Parathyroid adenoma (tissue), 2 donors: ENCODE measurements around the gene SEMA4C.

Experiments used
- H2AFZ ChIP-seq: fragments of 300-600 bp; sonication (generic); one replicate; pipeline ENCODE4 v1.7.0; 2017; ENCODE audit warnings: antibody characterized with exemption, mild to moderate bottlenecking
- H3K27ac ChIP-seq: fragments of 300-600 bp; sonication (generic); one replicate; pipeline ENCODE4 v1.7.0; 2017
- H3K27me3 ChIP-seq: fragments of 300-600 bp; sonication (generic); one replicate; pipeline ENCODE4 v1.7.0; 2017; ENCODE audit warnings: low read length; ENCODE audit not compliant: control insufficient read depth, insufficient read depth
- H3K36me3 ChIP-seq: fragments of 300-600 bp; sonication (generic); one replicate; pipeline ENCODE4 v1.7.0; 2017; ENCODE audit warnings: low read length; ENCODE audit not compliant: control insufficient read depth, insufficient read depth
- H3K4me1 ChIP-seq: fragments of 300-600 bp; sonication (generic); one replicate; pipeline ENCODE4 v1.7.0; 2017; ENCODE audit warnings: control low read depth
- H3K4me2 ChIP-seq: fragments of 300-600 bp; sonication (generic); one replicate; pipeline ENCODE4 v1.7.0; 2017; ENCODE audit warnings: low read length
- H3K4me3 ChIP-seq: fragments of 300-600 bp; sonication (generic); one replicate; pipeline ENCODE4 v1.7.0; 2017; ENCODE audit warnings: low read depth, low read length
- H3K79me2 ChIP-seq: fragments of 300-600 bp; sonication (generic); one replicate; pipeline ENCODE4 v1.7.0; 2017; ENCODE audit warnings: control low read depth
- H3K9ac ChIP-seq: fragments of 300-600 bp; sonication (generic); one replicate; pipeline ENCODE4 v1.7.0; 2017; ENCODE audit warnings: mild to moderate bottlenecking
- H3K9me3 ChIP-seq: fragments of 300-600 bp; sonication (generic); one replicate; pipeline ENCODE4 v1.7.0; 2017; ENCODE audit warnings: low read length; ENCODE audit not compliant: control insufficient read depth
- TF ChIP-seq, protein P1 (sequence below): fragments of 300-600 bp; sonication (generic); IDR thresholded peaks from one replicate; pipeline ENCODE4 v1.7.0; 2017; ENCODE audit warnings: antibody characterized with exemption, mild to moderate bottlenecking
- donor health status: primary hyperparathyroidism.

The SEMA4C gene

GRCh38 chr2:96869822-96870625 lies at the start of gene SEMA4C:
TSS of gene SEMA4C (minus strand) at chr2:96870080. CDS start at chr2:96867886, 2,194 bp downstream.
- Histone ChIP-seq H3K4me2 (peak within 1 kb of the TSS; percentile 84), H3K9ac (peak within 1 kb of the TSS; percentile 92), H3K79me2 (peaks cover 2% of the 10 kb centered on the region), H3K36me3 (no peaks in the 10 kb centered on the region), H3K27ac (peak within 1 kb of the TSS; percentile 83), H3K9me3 (no peaks in the 10 kb centered on the region), H3K27me3 (no peaks in the 10 kb centered on the region), H2AFZ (peak within 1 kb of the TSS; percentile 96), H3K4me1 (peaks cover 19% of the 10 kb centered on the region), H3K4me3 (peak within 1 kb of the TSS; percentile 80)
- TF ChIP-seq, protein P1, sequence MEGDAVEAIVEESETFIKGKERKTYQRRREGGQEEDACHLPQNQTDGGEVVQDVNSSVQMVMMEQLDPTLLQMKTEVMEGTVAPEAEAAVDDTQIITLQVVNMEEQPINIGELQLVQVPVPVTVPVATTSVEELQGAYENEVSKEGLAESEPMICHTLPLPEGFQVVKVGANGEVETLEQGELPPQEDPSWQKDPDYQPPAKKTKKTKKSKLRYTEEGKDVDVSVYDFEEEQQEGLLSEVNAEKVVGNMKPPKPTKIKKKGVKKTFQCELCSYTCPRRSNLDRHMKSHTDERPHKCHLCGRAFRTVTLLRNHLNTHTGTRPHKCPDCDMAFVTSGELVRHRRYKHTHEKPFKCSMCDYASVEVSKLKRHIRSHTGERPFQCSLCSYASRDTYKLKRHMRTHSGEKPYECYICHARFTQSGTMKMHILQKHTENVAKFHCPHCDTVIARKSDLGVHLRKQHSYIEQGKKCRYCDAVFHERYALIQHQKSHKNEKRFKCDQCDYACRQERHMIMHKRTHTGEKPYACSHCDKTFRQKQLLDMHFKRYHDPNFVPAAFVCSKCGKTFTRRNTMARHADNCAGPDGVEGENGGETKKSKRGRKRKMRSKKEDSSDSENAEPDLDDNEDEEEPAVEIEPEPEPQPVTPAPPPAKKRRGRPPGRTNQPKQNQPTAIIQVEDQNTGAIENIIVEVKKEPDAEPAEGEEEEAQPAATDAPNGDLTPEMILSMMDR: no peak

DNA sequence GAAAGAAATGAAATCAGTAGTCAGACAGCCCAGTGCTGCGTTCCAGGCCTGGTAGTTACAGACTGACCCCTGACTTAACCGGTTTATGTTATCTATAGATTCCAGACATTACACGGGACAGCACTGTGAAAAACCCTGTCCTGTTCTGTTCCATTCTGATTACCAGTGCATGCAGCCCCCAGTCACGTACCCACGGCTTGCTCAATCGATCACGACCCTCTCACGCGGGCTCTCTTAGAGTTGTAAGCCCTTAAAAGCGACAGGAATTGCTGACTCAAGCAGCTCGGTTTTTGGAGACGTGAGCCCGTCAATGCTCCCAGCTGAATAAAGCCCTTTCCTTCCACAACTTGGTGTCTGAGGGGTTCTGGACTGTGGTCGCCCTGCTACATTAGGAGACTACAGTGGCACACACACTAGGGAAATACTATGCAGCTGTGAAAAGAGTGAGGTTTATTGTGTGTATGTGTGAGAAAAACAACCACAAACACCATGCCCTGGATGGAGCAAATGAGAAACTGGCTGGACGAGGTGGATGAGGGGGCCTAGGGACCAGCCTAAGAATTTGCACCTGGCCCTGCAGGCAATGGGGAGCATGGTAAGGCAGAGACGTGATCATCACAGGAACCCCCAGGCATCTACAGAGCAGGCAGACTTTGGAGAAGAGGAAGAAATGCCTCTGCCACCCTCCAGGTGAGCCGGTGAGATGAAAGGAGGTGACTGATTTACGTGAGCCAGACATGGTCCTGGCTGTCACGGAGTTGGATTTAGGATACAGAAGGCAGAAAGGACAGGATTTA lies 49.1 kb upstream of the SEMA4C start:
- no peaks in the 10 kb centered on the region for H3K79me2 ChIP-seq
- no peaks in the 10 kb centered on the region for H3K27me3 ChIP-seq
- H3K4me3 ChIP-seq: no peak overlapping the region
- no peaks in the 10 kb centered on the region for H3K36me3 ChIP-seq
- H3K4me1 ChIP-seq: no peaks in the 10 kb centered on the region
- H3K9me3 ChIP-seq: no peaks in the 10 kb centered on the region
- no peak overlapping the region for H2AFZ ChIP-seq
- H3K4me2 ChIP-seq: no peak overlapping the region
- H3K27ac ChIP-seq: no peak overlapping the region
- H3K9ac ChIP-seq: no peak overlapping the region
- TF ChIP-seq, protein P1: no peak

- Histone ChIP-seq H3K9ac (no peak overlapping the region), H3K36me3 (no peaks in the 10 kb centered on the region), H3K4me3 (no peak overlapping the region), H3K4me1 (no peaks in the 10 kb centered on the region), H2AFZ (no peak overlapping the region), H3K27me3 (no peaks in the 10 kb centered on the region), H3K4me2 (no peak overlapping the region), H3K27ac (no peak overlapping the region), H3K79me2 (no peaks in the 10 kb centered on the region), H3K9me3 (no peaks in the 10 kb centered on the region)
- TF ChIP-seq, protein P1: no peak
These were observed 48.3 kb upstream of the SEMA4C start for GRCh38 chr2:96918092-96918753.

- Histone ChIP-seq H3K27ac (no peak overlapping the region), H2AFZ (no peak overlapping the region), H3K9ac (no peak overlapping the region), H3K36me3 (no peaks in the 10 kb centered on the region), H3K4me3 (no peak overlapping the region), H3K4me2 (peak overlapping the region; percentile 7), H3K79me2 (no peaks in the 10 kb centered on the region), H3K4me1 (no peaks in the 10 kb centered on the region), H3K27me3 (no peaks in the 10 kb centered on the region), H3K9me3 (no peaks in the 10 kb centered on the region)
- TF ChIP-seq, protein P1: no peak
These were observed 47.0 kb upstream of the SEMA4C start for GRCh38 chr2:96916646-96917543.
